HG03439 (cell line): Measurements from ENCODE around the gene RALGAPA2.
"Not testable (repeated sequence)": the region's sequence is repeated elsewhere in the genome, so short reads cannot be mapped to it uniquely, and the experiment has no call there.

ENCODE experiments used
- ATAC-seq: cut with Tn5 transposase; IDR thresholded peaks from one replicate; pipeline ENCODE4 v1.9.1; 2021; ENCODE audit warnings: mild to moderate bottlenecking, moderate library complexity; ENCODE audit not compliant: unreplicated experiment

Gene RALGAPA2

GRCh38 chr20:20359628-20360027, 352.8 kb downstream of the RALGAPA2 start:
- ATAC-seq = no peak

- ATAC-seq = no peak
These were observed 353.6 kb downstream of the RALGAPA2 start for GRCh38 chr20:20358801-20359200.

GRCh38 chr20:20355503-20355902, 356.9 kb downstream of the RALGAPA2 start:
- ATAC-seq = not testable (repeated sequence)

GRCh38 chr20:20353576-20353975, 358.9 kb downstream of the RALGAPA2 start:
- no peak for ATAC-seq

- no peak for ATAC-seq
These were observed 368.0 kb downstream of the RALGAPA2 start for GRCh38 chr20:20344476-20344875.

- no peak for ATAC-seq
These were observed 368.5 kb downstream of the RALGAPA2 start for GRCh38 chr20:20343932-20344331.
